ENCODE results near the gene FAM219A.

FAM219A gene

GRCh38 chr9:34392511-34392910 lies 65.9 kb downstream of the FAM219A start:
- no peak for TF ChIP-seq CTCF (IDR thresholded peaks at IDR 0.05; ENCODE audit: insufficient read depth, low read depth, low read length, missing control alignments)
- H3K4me3 ChIP-seq (ENCODE audit: low read length) = no peak overlapping the region
- DNase-seq (ENCODE audit: low read depth) = no peak

GRCh38 chr9:34387239-34387638 lies 71.1 kb downstream of the FAM219A start:
- no peak for TF ChIP-seq CTCF (IDR thresholded peaks at IDR 0.05; ENCODE audit: insufficient read depth, low read depth, low read length, missing control alignments)
- DNase-seq (ENCODE audit: low read depth) = no peak
- no peak overlapping the region for H3K4me3 ChIP-seq (ENCODE audit: low read length)

GRCh38 chr9:34386656-34387055 lies 71.7 kb downstream of the FAM219A start:
- TF ChIP-seq CTCF (IDR thresholded peaks at IDR 0.05; ENCODE audit: insufficient read depth, low read depth, low read length, missing control alignments) = no peak
- no peak for DNase-seq (ENCODE audit: low read depth)
- H3K4me3 ChIP-seq (ENCODE audit: low read length) = no peak overlapping the region

- no peak for DNase-seq (ENCODE audit: low read depth)
Measured at GRCh38 chr9:34385561-34386230, 72.7 kb downstream of the FAM219A start.

GRCh38 chr9:34384368-34385165 lies 73.8 kb downstream of the FAM219A start:
- DNase-seq (ENCODE audit: low read depth) = no peak
- TF ChIP-seq CTCF (IDR thresholded peaks at IDR 0.05; ENCODE audit: insufficient read depth, low read depth, low read length, missing control alignments) = no peak
- no peak overlapping the region for H3K4me3 ChIP-seq (ENCODE audit: low read length)

More at GRCh38 chr9:34385561-34386230, 72.7 kb downstream of the FAM219A start:
- no peak overlapping the region for H3K4me3 ChIP-seq (ENCODE audit: low read length)
- TF ChIP-seq CTCF (IDR thresholded peaks at IDR 0.05; ENCODE audit: insufficient read depth, low read depth, low read length, missing control alignments) = no peak

GRCh38 chr9:34383904-34384303 lies 74.5 kb downstream of the FAM219A start:
- no peak for DNase-seq (ENCODE audit: low read depth)
- TF ChIP-seq CTCF (IDR thresholded peaks at IDR 0.05; ENCODE audit: insufficient read depth, low read depth, low read length, missing control alignments) = no peak
- H3K4me3 ChIP-seq (ENCODE audit: low read length) = no peak overlapping the region
